ENCODE data around the gene EXOC1L.

The EXOC1L gene

GRCh38 chr4:55884851-55885219 is 65.2 kb downstream of the EXOC1L start:
- DNase-seq, result no peak
